Stimulated activated CD8-positive, alpha-beta memory T cell treated with anti-CD3 and anti-CD28 coated beads, Interleukin-4, amount 100 ng/mL, for 48 hours (primary cell): ENCODE results near the gene PCSK9.

ENCODE experiments used
- DNase-seq: peaks from one replicate; pipeline ENCODE4 v3.0.0-alpha.2; 2020

PCSK9 gene

GRCh38 chr1:55039342-55040082 is at the start of gene PCSK9:
PCSK9 (plus strand) TSS chr1:55039548; CDS start chr1:55039838, 290 bp downstream.
- no peak for DNase-seq

GRCh38 chr1:54989968-54990810 is 49.2 kb upstream of the PCSK9 start:
- DNase-seq: no peak

- no peak for DNase-seq
Measured at GRCh38 chr1:54990916-54991315, 48.4 kb upstream of the PCSK9 start.

- DNase-seq: no peak
Measured at GRCh38 chr1:54991939-54992338, 47.4 kb upstream of the PCSK9 start.

GRCh38 chr1:54993140-54993539 is 46.2 kb upstream of the PCSK9 start:
- no peak for DNase-seq

GRCh38 chr1:54994355-54994990 is 44.9 kb upstream of the PCSK9 start:
- DNase-seq: no peak

- DNase-seq: no peak
Measured at GRCh38 chr1:54995013-54995760, 44.2 kb upstream of the PCSK9 start.

- DNase-seq: peak; percentile 38
Measured at GRCh38 chr1:54995835-54996234, 43.5 kb upstream of the PCSK9 start.

- DNase-seq: peak; percentile 92
Measured at GRCh38 chr1:54996359-54996868, 42.9 kb upstream of the PCSK9 start.

- DNase-seq: peak; percentile 28
Measured at GRCh38 chr1:54996869-54997710, 42.3 kb upstream of the PCSK9 start.

- no peak for DNase-seq
Measured at GRCh38 chr1:54997711-54997986, 41.7 kb upstream of the PCSK9 start.

GRCh38 chr1:54998100-54998499 is 41.2 kb upstream of the PCSK9 start:
- DNase-seq: no peak

- DNase-seq: no peak
Measured at GRCh38 chr1:54998677-54999076, 40.7 kb upstream of the PCSK9 start, which contains the start of gene BSND. BSND (plus strand) TSS chr1:54998933; CDS start chr1:54999187, 254 bp downstream.

GRCh38 chr1:55000110-55001085 is 39.0 kb upstream of the PCSK9 start:
- DNase-seq: no peak

GRCh38 chr1:55001311-55001710 is 38.0 kb upstream of the PCSK9 start:
- no peak for DNase-seq

- no peak for DNase-seq
Measured at GRCh38 chr1:55002686-55003085, 36.7 kb upstream of the PCSK9 start.

- no peak for DNase-seq
Measured at GRCh38 chr1:55005351-55006140, 33.8 kb upstream of the PCSK9 start.

GRCh38 chr1:55006931-55007330 is 32.4 kb upstream of the PCSK9 start:
- no peak for DNase-seq

GRCh38 chr1:55007625-55008024 is 31.7 kb upstream of the PCSK9 start:
- no peak for DNase-seq
